Hematopoietic multipotent progenitor cell treated with erythropoietin and hydrocortisone succinate and interleukin-3 and kit ligand, for 6 days (in vitro differentiated cells): Measurements from ENCODE around the gene UBAC1.

Source experiments
- DNase-seq: peaks from one replicate; pipeline ENCODE4 v3.0.0-alpha.2; 2015

Gene UBAC1

GRCh38 chr9:135961277-135961715, at the start of gene UBAC1:
TSS of gene UBAC1 (minus strand) at chr9:135961373. CDS start at chr9:135961162, 211 bp downstream.
- DNase-seq: peak; percentile 97

GRCh38 chr9:136010615-136011361, 49.6 kb upstream of the UBAC1 start:
- DNase-seq: no peak

GRCh38 chr9:136010176-136010575, 49.0 kb upstream of the UBAC1 start:
- DNase-seq: no peak

GRCh38 chr9:136009516-136009915, 48.3 kb upstream of the UBAC1 start:
- no peak for DNase-seq

- no peak for DNase-seq
These were observed 47.5 kb upstream of the UBAC1 start for GRCh38 chr9:136008693-136008997.

GRCh38 chr9:136007934-136008692, 46.9 kb upstream of the UBAC1 start:
- no peak for DNase-seq

- DNase-seq: no peak
These were observed 46.2 kb upstream of the UBAC1 start for GRCh38 chr9:136007276-136007933.

GRCh38 chr9:136006169-136006568, 45.0 kb upstream of the UBAC1 start:
- DNase-seq: no peak

- DNase-seq: no peak
These were observed 43.5 kb upstream of the UBAC1 start for GRCh38 chr9:136004712-136005111.

GRCh38 chr9:136004219-136004618, 43.0 kb upstream of the UBAC1 start:
- no peak for DNase-seq

GRCh38 chr9:136003411-136004218, 42.4 kb upstream of the UBAC1 start:
- peak; percentile 36 for DNase-seq

GRCh38 chr9:136002881-136003280, 41.7 kb upstream of the UBAC1 start:
- DNase-seq: no peak

GRCh38 chr9:136002215-136002614, 41.0 kb upstream of the UBAC1 start:
- no peak for DNase-seq

GRCh38 chr9:136001231-136001630, 40.1 kb upstream of the UBAC1 start:
- no peak for DNase-seq

- no peak for DNase-seq
These were observed 37.4 kb upstream of the UBAC1 start for GRCh38 chr9:135998410-135999071.

GRCh38 chr9:135998016-135998380, 36.8 kb upstream of the UBAC1 start:
- no peak for DNase-seq

- DNase-seq: no peak
These were observed 36.2 kb upstream of the UBAC1 start for GRCh38 chr9:135997090-135998015.

- no peak for DNase-seq
These were observed 34.6 kb upstream of the UBAC1 start for GRCh38 chr9:135995816-135996215.

- peak; percentile 71 for DNase-seq
These were observed 33.5 kb upstream of the UBAC1 start for GRCh38 chr9:135994501-135995192.

- no peak for DNase-seq
These were observed 32.8 kb upstream of the UBAC1 start for GRCh38 chr9:135993765-135994500.
